Motor neuron (in vitro differentiated cells): ENCODE data around the gene DOK6. TPM values are rescaled to one million over a fixed set of nuclear protein-coding genes. Genes with fewer than 3 reads are reported as not detected.
A peak's percentile ranks its signal among the peaks of the same experiment; 100 is the strongest.
"Not testable (repeated sequence)": the region's sequence is repeated elsewhere in the genome, so short reads cannot be mapped to it uniquely, and the experiment has no call there.

Experiments used
- ATAC-seq, 8 experiments: fragments of 200-7000 bp; cut with Tn5 transposase; replicated peaks in 6 of 8; 2 replicates each; pipeline ENCODE4 v1.8.0; 2021; ENCODE audit warnings: mild to moderate bottlenecking in 8 of 8, moderate library complexity in 8 of 8
- H3K27ac ChIP-seq, 2 donors: fragments of 250-450 bp; sonication (Bioruptor Pico); 2 replicates each; pipeline ENCODE4 v1.9.0; 2021; ENCODE audit warnings: antibody characterized with exemption in 2 of 2, mild to moderate bottlenecking in 2 of 2, moderate library complexity in 1 of 2
- H3K4me1 ChIP-seq, 2 donors: fragments of 250-450 bp; sonication (Bioruptor Pico); replicated peaks in 1 of 2; 2 replicates each; pipeline ENCODE4 v1.6.1; 2021; ENCODE audit warnings: antibody characterized with exemption in 2 of 2, mild to moderate bottlenecking in 2 of 2, moderate library complexity in 1 of 2
- H3K4me3 ChIP-seq, 5 donors: fragments of 250-450 bp; sonication (Bioruptor Pico); 2 replicates each; pipeline ENCODE4 v1.9.0; 2021; ENCODE audit warnings: antibody characterized with exemption in 5 of 5, mild to moderate bottlenecking in 5 of 5, moderate library complexity in 4 of 5
- WGBS, 10 experiments: fragments of 450-650 bp; shearing (Covaris generic); methylation state at CpG; one replicate each; pipeline ENCODE4 v1.0.0; 2022; 5-methylcytosine and 5-hydroxymethylcytosine counted together
- in situ Hi-C, 9 experiments: fragments of 400-800 bp; cut with MboI; loops; one replicate each; pipeline ENCODE4 v1.15.0; 2021; ENCODE audit warnings: low sequenced_read_pairs in 9 of 9, low pct_unique_long_range_greater_than_20kb in 2 of 9; ENCODE audit not compliant: unreplicated experiment in 9 of 9
- total RNA-seq, 8 experiments: library from RNA; unstranded; fragments of 300-600 nt; gene quantifications; 2 replicates each; pipeline versions ENCODE4 v1.2.3 to v1.2.4, GENCODE V29; 2022

Gene DOK6
- 10 to 100 TPM in 5 of 8 experiments, 1 to 10 TPM in 3; 4.8 to 13.8 (median 11.3) TPM for total RNA-seq

- ATAC-seq: peak; percentile 61 to 85 (median 79)
- in situ Hi-C loops: no loop called here
- Histone ChIP-seq H3K4me1 (peaks cover 12 to 20% of the 10 kb centered on the region in 2 donors), H3K4me3 (peak within 1 kb of the TSS; percentile 66 to 91 (median 72)), H3K27ac (peak within 1 kb of the TSS; percentile 78 to 95)
- WGBS, 10 experiments: 0% methylated on average over 4 to 11 of the region's 79 CpGs; no CpG with 5 or more reads in 4 of the 10 experiments
These were observed at the start of gene DOK6 for GRCh38 chr18:69400253-69400975. TSS of gene DOK6 (plus strand) at chr18:69400888.

GRCh38 chr18:69353023-69353422 lies 47.7 kb upstream of the DOK6 start:
- WGBS, 10 experiments: 50 to 86% methylated on average over 1 of the region's 1 CpG; no CpG with 5 or more reads in 8 of the 10 experiments
- no peaks in the 10 kb centered on the region for H3K4me1 ChIP-seq
- in situ Hi-C loops: no loop called here
- no peak for ATAC-seq
- no peak overlapping the region for H3K27ac ChIP-seq
- H3K4me3 ChIP-seq: no peak overlapping the region

GRCh38 chr18:69357590-69357989 lies 43.1 kb upstream of the DOK6 start:
- 35 to 100% (median 91%) methylated on average over 1 to 4 of the region's 4 CpGs; no CpG with 5 or more reads in 4 of the 10 experiments for WGBS, 10 experiments
- H3K4me3 ChIP-seq: no peak overlapping the region
- no peaks in the 10 kb centered on the region for H3K4me1 ChIP-seq
- ATAC-seq: no peak
- in situ Hi-C loops: no loop called here
- H3K27ac ChIP-seq: no peak overlapping the region

GRCh38 chr18:69358212-69358895 lies 42.3 kb upstream of the DOK6 start:
- 34 to 90% (median 67%) methylated on average over 1 to 6 of the region's 6 CpGs; no CpG with 5 or more reads in 1 of the 10 experiments for WGBS, 10 experiments
- H3K27ac ChIP-seq: no peak overlapping the region
- H3K4me3 ChIP-seq: no peak overlapping the region
- ATAC-seq: no peak
- no peaks in the 10 kb centered on the region for H3K4me1 ChIP-seq
- in situ Hi-C loops: no loop called here

GRCh38 chr18:69359768-69360167 lies 40.9 kb upstream of the DOK6 start:
- H3K27ac ChIP-seq, H3K4me3 ChIP-seq, in situ Hi-C loops, ATAC-seq, H3K4me1 ChIP-seq: not testable (repeated sequence)
- WGBS, 10 experiments: 11 to 100% (median 80%) methylated on average over 1 of the region's 1 CpG; no CpG with 5 or more reads in 3 of the 10 experiments

GRCh38 chr18:69364930-69365329 lies 35.8 kb upstream of the DOK6 start:
- Histone ChIP-seq H3K4me1 (peaks cover 0 to 5% of the 10 kb centered on the region in 2 donors), H3K4me3 (no peak overlapping the region), H3K27ac (no peak overlapping the region)
- in situ Hi-C loops: no loop called here
- WGBS, 10 experiments: 0 to 100% (median 58%) methylated on average over 1 to 2 of the region's 2 CpGs; no CpG with 5 or more reads in 2 of the 10 experiments
- ATAC-seq: peak in 6 of 8 experiments; percentile 45 to 99 (median 87)

GRCh38 chr18:69365658-69366057 lies 35.0 kb upstream of the DOK6 start:
- H3K4me1 ChIP-seq: peaks cover 0 to 5% of the 10 kb centered on the region in 2 donors
- ATAC-seq: peak in 1 of 8 experiments; percentile 27
- in situ Hi-C loops: no loop called here
- no peak overlapping the region for H3K4me3 ChIP-seq
- WGBS, 10 experiments: 39 to 96% (median 84%) methylated on average over 1 to 4 of the region's 4 CpGs; no CpG with 5 or more reads in 4 of the 10 experiments
- H3K27ac ChIP-seq: no peak overlapping the region

GRCh38 chr18:69367104-69367503 lies 33.6 kb upstream of the DOK6 start:
- Histone ChIP-seq H3K27ac (no peak overlapping the region), H3K4me1 (peaks cover 0 to 5% of the 10 kb centered on the region in 2 donors), H3K4me3 (no peak overlapping the region)
- ATAC-seq: no peak
- WGBS, 10 experiments: 53 to 100% (median 94%) methylated on average over 1 to 2 of the region's 2 CpGs; no CpG with 5 or more reads in 2 of the 10 experiments
- in situ Hi-C loops: no loop called here

GRCh38 chr18:69371729-69372128 lies 29.0 kb upstream of the DOK6 start:
- H3K27ac ChIP-seq: no peak overlapping the region
- peak in 3 of 8 experiments; percentile 62 to 84 (median 77) for ATAC-seq
- in situ Hi-C loops: no loop called here
- no peak overlapping the region for H3K4me3 ChIP-seq
- no peaks in the 10 kb centered on the region for H3K4me1 ChIP-seq
- WGBS, 10 experiments: 13 to 83% (median 53%) methylated on average over 1 to 2 of the region's 2 CpGs; no CpG with 5 or more reads in 4 of the 10 experiments

GRCh38 chr18:69380324-69380723 lies 20.4 kb upstream of the DOK6 start:
- ATAC-seq: no peak
- 0 to 100% (median 83%) methylated on average over 1 to 7 of the region's 7 CpGs; no CpG with 5 or more reads in 3 of the 10 experiments for WGBS, 10 experiments
- H3K4me3 ChIP-seq: no peak overlapping the region
- no peaks in the 10 kb centered on the region for H3K4me1 ChIP-seq
- no peak overlapping the region for H3K27ac ChIP-seq
- in situ Hi-C loops: no loop called here

- WGBS, 10 experiments: 10 to 88% (median 49%) methylated on average over 2 to 3 of the region's 3 CpGs
- Histone ChIP-seq H3K4me1 (no peaks in the 10 kb centered on the region), H3K27ac (no peak overlapping the region), H3K4me3 (no peak overlapping the region)
- in situ Hi-C loops: no loop called here
- no peak for ATAC-seq
These were observed 17.5 kb upstream of the DOK6 start for GRCh38 chr18:69383186-69383585.

GRCh38 chr18:69387186-69387585 lies 13.5 kb upstream of the DOK6 start:
- Histone ChIP-seq H3K4me3 (no peak overlapping the region), H3K4me1 (no peaks in the 10 kb centered on the region), H3K27ac (no peak overlapping the region)
- ATAC-seq: no peak
- in situ Hi-C loops: no loop called here
- WGBS, 10 experiments: 13 to 86% (median 48%) methylated on average over 1 to 2 of the region's 2 CpGs; no CpG with 5 or more reads in 1 of the 10 experiments

GRCh38 chr18:69388222-69388621 lies 12.5 kb upstream of the DOK6 start:
- ATAC-seq: no peak

More at GRCh38 chr18:69388222-69388621, 12.5 kb upstream of the DOK6 start:
- Histone ChIP-seq H3K4me1 (no peaks in the 10 kb centered on the region), H3K4me3 (no peak overlapping the region), H3K27ac (no peak overlapping the region)
- in situ Hi-C loops: no loop called here
- WGBS, 10 experiments: 54 to 100% (median 100%) methylated on average over 1 of the region's 1 CpG; no CpG with 5 or more reads in 4 of the 10 experiments
